Naive B cell (primary cell): Measurements from ENCODE around the gene SLC18A2. TPM values are rescaled to one million over a fixed set of nuclear protein-coding genes. Genes with fewer than 3 reads are reported as not detected.

Experiments used
- ATAC-seq, 2 donors: fragments of 150-1000 bp; cut with Tn5 transposase; 2 replicates each; pipeline ENCODE4 v1.10.0; 2021; ENCODE audit warnings: low read depth in 2 of 2, mild to moderate bottlenecking in 2 of 2, moderate library complexity in 2 of 2
- DNase-seq: peaks from one replicate; pipeline ENCODE4 v3.0.0; 2022
- H3K27ac Mint-ChIP-seq, 6 donors: one replicate each; pipeline ENCODE4 v1.8.0; 2020 to 2022; ENCODE audit warnings: mild to moderate bottlenecking in 6 of 6, mixed read lengths in 6 of 6, moderate library complexity in 5 of 6, inconsistent platforms in 2 of 6
- H3K27me3 Mint-ChIP-seq, 3 donors: one replicate each; pipeline ENCODE4 v1.8.0; 2021 to 2022; ENCODE audit warnings: mixed read lengths in 3 of 3, mild to moderate bottlenecking in 1 of 3
- H3K36me3 Mint-ChIP-seq, 2 donors: one replicate each; pipeline ENCODE4 v1.8.0; 2020 to 2022; ENCODE audit warnings: mixed read lengths in 2 of 2, inconsistent platforms in 1 of 2, mild to moderate bottlenecking in 1 of 2
- H3K4me1 Mint-ChIP-seq, 3 donors: one replicate each; pipeline ENCODE4 v1.8.0; 2020 to 2022; ENCODE audit warnings: mixed read lengths in 3 of 3, inconsistent platforms in 1 of 3, mild to moderate bottlenecking in 1 of 3, moderate library complexity in 1 of 3
- H3K4me3 Mint-ChIP-seq, 8 donors: one replicate each; pipeline ENCODE4 v1.8.0; 2020 to 2022; ENCODE audit warnings: mild to moderate bottlenecking in 8 of 8, mixed read lengths in 8 of 8, moderate library complexity in 8 of 8, inconsistent platforms in 2 of 8
- H3K9me3 Mint-ChIP-seq, 7 donors: one replicate each; pipeline ENCODE4 v1.8.0; 2020 to 2022; ENCODE audit warnings: mixed read lengths in 7 of 7, mild to moderate bottlenecking in 5 of 7, inconsistent platforms in 2 of 7, moderate library complexity in 1 of 7
- polyA plus RNA-seq, 6 donors: library from polyadenylated mRNA; unstranded; fragments of 300-500 nt; fragmentation: Illumina TruSeq; gene quantifications; one replicate each; pipeline ENCODE4 v1.2.3, GENCODE V29; 2021; ENCODE audit warnings: low read depth in 6 of 6

SLC18A2 gene
- polyA plus RNA-seq, 6 donors from 2014 or later = 0.08 to 0.39 (median 0.19) TPM; not detected in 2

GRCh38 chr10:117257721-117258120 lies 16.8 kb downstream of the SLC18A2 start:
- Mint-ChIP-seq H3K36me3 (no peaks in the 10 kb centered on the region), H3K4me1 (peaks cover 0 to 4% (median 0%) of the 10 kb centered on the region in 3 donors), H3K9me3 (peaks cover 0 to 2% (median 0%) of the 10 kb centered on the region in 7 donors), H3K27ac (no peak overlapping the region), H3K4me3 (no peak overlapping the region), H3K27me3 (peaks cover 13 to 49% (median 30%) of the 10 kb centered on the region in 3 donors)
- DNase-seq (no peak), ATAC-seq (no peak)

- Mint-ChIP-seq H3K36me3 (no peaks in the 10 kb centered on the region), H3K9me3 (peaks cover 0 to 2% (median 0%) of the 10 kb centered on the region in 7 donors), H3K4me1 (peaks cover 0 to 4% (median 0%) of the 10 kb centered on the region in 3 donors), H3K27me3 (peaks cover 13 to 54% (median 30%) of the 10 kb centered on the region in 3 donors), H3K4me3 (no peak overlapping the region), H3K27ac (no peak overlapping the region)
- ATAC-seq (no peak), DNase-seq (no peak)
Observed at GRCh38 chr10:117259279-117259678, 18.4 kb downstream of the SLC18A2 start.

DNA sequence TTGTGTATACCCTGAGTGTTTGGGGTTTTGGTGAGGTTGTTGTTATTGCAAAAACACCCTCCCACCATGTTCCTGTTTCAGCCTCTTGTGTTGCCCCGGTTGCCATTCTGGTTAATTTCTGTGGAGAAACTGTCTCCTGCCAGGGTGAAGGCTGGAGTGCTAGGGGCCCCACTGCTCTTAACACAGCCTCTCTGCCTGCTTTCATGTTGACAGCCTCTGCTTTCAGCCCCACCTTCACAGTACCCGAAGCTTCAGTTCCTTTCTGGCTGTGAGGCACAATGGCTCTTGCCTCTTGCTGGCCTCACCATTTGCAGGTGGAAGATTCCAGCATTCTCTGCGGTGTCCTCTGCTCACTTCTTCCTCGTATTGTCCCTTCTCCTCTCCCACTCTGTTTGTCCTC lies 19.2 kb downstream of the SLC18A2 start:
- peaks cover 0 to 4% (median 0%) of the 10 kb centered on the region in 3 donors for H3K4me1 Mint-ChIP-seq
- H3K4me3 Mint-ChIP-seq = no peak overlapping the region
- DNase-seq (no peak), ATAC-seq (no peak)
- peaks cover 13 to 49% (median 30%) of the 10 kb centered on the region in 3 donors for H3K27me3 Mint-ChIP-seq
- H3K9me3 Mint-ChIP-seq = no peaks in the 10 kb centered on the region
- no peak overlapping the region for H3K27ac Mint-ChIP-seq
- H3K36me3 Mint-ChIP-seq = no peaks in the 10 kb centered on the region

GRCh38 chr10:117261501-117261900 lies 20.6 kb downstream of the SLC18A2 start:
- DNase-seq (no peak), ATAC-seq (no peak)
- H3K9me3 Mint-ChIP-seq = no peaks in the 10 kb centered on the region
- no peak overlapping the region for H3K4me3 Mint-ChIP-seq
- no peak overlapping the region for H3K27ac Mint-ChIP-seq
- peaks cover 0 to 4% (median 0%) of the 10 kb centered on the region in 3 donors for H3K4me1 Mint-ChIP-seq
- no peaks in the 10 kb centered on the region for H3K36me3 Mint-ChIP-seq
- H3K27me3 Mint-ChIP-seq = peaks cover 13 to 45% (median 30%) of the 10 kb centered on the region in 3 donors

GRCh38 chr10:117262291-117262902 lies 21.5 kb downstream of the SLC18A2 start:
- Mint-ChIP-seq H3K9me3 (no peaks in the 10 kb centered on the region), H3K4me3 (no peak overlapping the region), H3K4me1 (peaks cover 0 to 4% (median 0%) of the 10 kb centered on the region in 3 donors), H3K27me3 (peaks cover 13 to 45% (median 30%) of the 10 kb centered on the region in 3 donors), H3K27ac (no peak overlapping the region), H3K36me3 (no peaks in the 10 kb centered on the region)
- no peak for DNase-seq
- ATAC-seq = no peak

DNA sequence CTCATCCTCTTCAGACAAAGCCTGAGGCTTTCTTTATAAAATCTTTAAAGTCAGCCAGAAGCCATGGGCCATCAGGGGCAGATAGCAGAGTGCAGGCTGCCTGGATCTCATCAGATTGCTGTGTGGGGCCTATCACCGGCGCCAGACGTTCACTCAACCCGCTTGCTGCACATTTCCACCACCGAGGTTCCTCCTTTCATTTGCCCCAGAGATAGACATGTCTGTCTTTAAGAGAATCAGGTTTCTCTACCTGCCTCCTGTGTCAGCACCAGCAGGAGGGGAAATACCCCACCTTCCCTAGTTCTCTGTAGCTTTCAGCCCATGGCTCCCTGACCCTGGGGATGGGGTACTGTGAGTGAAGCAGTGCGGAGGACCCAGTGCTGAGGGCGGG lies 22.0 kb downstream of the SLC18A2 start:
- DNase-seq (no peak), ATAC-seq (no peak)
- H3K27me3 Mint-ChIP-seq = peaks cover 13 to 45% (median 30%) of the 10 kb centered on the region in 3 donors
- H3K9me3 Mint-ChIP-seq = no peaks in the 10 kb centered on the region
- no peak overlapping the region for H3K27ac Mint-ChIP-seq
- H3K4me1 Mint-ChIP-seq = peaks cover 0 to 4% (median 0%) of the 10 kb centered on the region in 3 donors
- H3K4me3 Mint-ChIP-seq = no peak overlapping the region
- no peaks in the 10 kb centered on the region for H3K36me3 Mint-ChIP-seq

DNA sequence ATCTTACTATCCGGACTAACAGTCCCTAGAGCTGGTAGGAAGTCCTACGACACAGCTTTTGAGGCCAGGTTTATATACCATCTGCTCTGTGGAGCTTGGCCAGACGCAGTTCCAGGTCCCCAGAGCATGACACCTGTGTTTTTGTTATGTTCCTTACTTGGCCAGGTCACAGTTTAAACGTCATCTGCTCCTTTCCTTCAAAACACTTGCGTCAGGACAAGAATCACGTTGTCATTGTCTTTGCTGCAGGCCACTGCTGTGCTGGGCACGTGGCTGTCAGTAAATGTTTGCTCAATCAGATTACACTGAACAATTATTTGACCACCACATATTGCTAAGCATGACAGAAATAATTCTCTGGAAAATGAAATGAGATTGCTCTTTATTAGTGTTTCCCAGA lies 23.9 kb downstream of the SLC18A2 start:
- H3K27me3 Mint-ChIP-seq = peaks cover 11 to 28% (median 22%) of the 10 kb centered on the region in 3 donors
- no peak overlapping the region for H3K4me3 Mint-ChIP-seq
- no peaks in the 10 kb centered on the region for H3K36me3 Mint-ChIP-seq
- H3K9me3 Mint-ChIP-seq = peaks cover 0 to 3% (median 0%) of the 10 kb centered on the region in 7 donors
- DNase-seq (no peak), ATAC-seq (no peak)
- H3K27ac Mint-ChIP-seq = no peak overlapping the region
- H3K4me1 Mint-ChIP-seq = peaks cover 0 to 1% (median 0%) of the 10 kb centered on the region in 3 donors

DNA sequence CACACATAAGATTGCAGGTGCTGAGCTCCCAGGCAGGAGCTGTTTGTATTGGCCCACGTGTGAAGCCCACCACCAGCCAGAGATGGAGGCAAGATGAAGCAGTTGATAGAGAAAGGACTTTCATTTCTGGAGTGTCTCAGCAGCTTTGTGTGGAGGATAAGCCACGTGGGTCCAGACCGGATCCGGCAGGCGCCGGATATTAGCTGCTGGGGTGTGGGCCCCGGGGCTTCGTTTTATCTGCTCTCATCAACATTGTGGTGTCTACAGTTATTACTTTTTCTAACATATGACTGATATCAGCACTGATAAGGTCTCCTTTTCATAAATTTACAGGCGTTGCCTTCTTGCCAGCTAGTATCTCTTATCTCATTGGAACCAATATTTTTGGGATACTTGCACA lies 25.5 kb downstream of the SLC18A2 start:
- Mint-ChIP-seq H3K27me3 (peaks cover 4 to 18% (median 8%) of the 10 kb centered on the region in 3 donors), H3K4me3 (no peak overlapping the region), H3K4me1 (no peaks in the 10 kb centered on the region), H3K36me3 (no peaks in the 10 kb centered on the region), H3K27ac (no peak overlapping the region), H3K9me3 (peaks cover 0 to 3% (median 0%) of the 10 kb centered on the region in 7 donors)
- ATAC-seq = no peak
- DNase-seq = no peak

DNA sequence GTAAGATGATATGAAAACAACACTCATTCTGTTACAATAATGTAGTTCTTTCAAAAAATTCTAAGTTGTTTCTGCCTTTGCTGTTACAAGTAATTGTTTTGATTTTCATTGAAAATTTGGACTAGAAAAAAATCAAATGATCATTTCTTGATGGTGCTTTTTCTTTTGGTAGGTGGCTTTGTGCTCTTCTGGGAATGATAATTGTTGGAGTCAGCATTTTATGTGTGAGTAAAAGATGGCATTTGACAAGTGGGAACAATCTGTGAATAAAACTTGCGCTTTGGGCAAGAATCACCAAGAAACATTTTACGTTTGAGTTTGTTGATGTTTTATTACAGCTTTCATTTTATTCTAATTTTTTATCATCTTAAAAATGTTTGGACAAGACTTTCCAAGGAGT lies 25.9 kb downstream of the SLC18A2 start:
- DNase-seq (no peak), ATAC-seq (no peak)
- Mint-ChIP-seq H3K27ac (no peak overlapping the region), H3K4me1 (no peaks in the 10 kb centered on the region), H3K36me3 (no peaks in the 10 kb centered on the region), H3K27me3 (peaks cover 0 to 14% (median 4%) of the 10 kb centered on the region in 3 donors), H3K4me3 (no peak overlapping the region), H3K9me3 (peaks cover 0 to 3% (median 0%) of the 10 kb centered on the region in 7 donors)

DNA sequence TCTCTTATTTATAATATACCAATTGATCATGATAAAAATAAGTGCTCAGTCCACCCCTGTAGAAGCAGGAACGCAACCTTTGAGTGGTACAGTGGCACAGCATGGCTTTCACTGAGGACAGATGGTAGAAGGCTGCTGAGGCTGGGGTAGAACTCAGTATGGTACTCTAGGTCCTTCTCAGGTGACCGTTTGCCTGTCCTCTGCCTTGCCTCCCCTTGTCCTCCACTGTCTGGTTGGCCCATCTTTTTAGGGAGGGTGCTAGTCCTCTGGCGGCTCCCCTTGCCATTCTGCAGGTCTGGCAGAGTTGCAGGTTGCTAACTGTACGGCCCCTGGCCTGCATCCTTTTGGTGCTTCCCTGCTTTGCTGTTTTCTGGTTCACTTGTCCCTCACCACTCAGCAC lies 27.3 kb downstream of the SLC18A2 start:
- Mint-ChIP-seq H3K9me3 (peaks cover 0 to 3% (median 0%) of the 10 kb centered on the region in 7 donors), H3K36me3 (no peaks in the 10 kb centered on the region), H3K27me3 (no peaks in the 10 kb centered on the region), H3K4me1 (no peaks in the 10 kb centered on the region), H3K27ac (no peak overlapping the region), H3K4me3 (no peak overlapping the region)
- DNase-seq = no peak
- ATAC-seq = no peak

DNA sequence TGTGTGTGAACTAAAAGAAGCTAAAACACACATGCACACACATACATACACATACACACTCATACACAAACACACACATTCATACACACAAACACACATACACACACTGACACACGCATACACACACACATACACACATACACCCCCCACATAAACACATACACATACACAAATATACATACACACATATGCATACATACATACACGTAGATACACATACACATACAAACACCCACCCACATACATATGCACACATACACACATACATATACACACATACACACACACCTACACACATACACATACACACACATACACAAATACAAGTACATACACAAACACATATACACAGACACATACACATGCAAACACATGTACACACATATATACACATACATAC lies 28.0 kb downstream of the SLC18A2 start:
- no peak overlapping the region for H3K4me3 Mint-ChIP-seq
- DNase-seq (no peak), ATAC-seq (no peak)
- H3K27ac Mint-ChIP-seq = peak overlapping the region in 1 of 6 donors; percentile 11
- H3K27me3 Mint-ChIP-seq = no peaks in the 10 kb centered on the region
- no peaks in the 10 kb centered on the region for H3K4me1 Mint-ChIP-seq
- peaks cover 0 to 3% (median 0%) of the 10 kb centered on the region in 7 donors for H3K9me3 Mint-ChIP-seq
- no peaks in the 10 kb centered on the region for H3K36me3 Mint-ChIP-seq

GRCh38 chr10:117271427-117271826 lies 30.5 kb downstream of the SLC18A2 start:
- Mint-ChIP-seq H3K4me3 (no peak overlapping the region), H3K36me3 (no peaks in the 10 kb centered on the region), H3K9me3 (peaks cover 0 to 3% (median 0%) of the 10 kb centered on the region in 7 donors), H3K27ac (no peak overlapping the region), H3K27me3 (no peaks in the 10 kb centered on the region), H3K4me1 (no peaks in the 10 kb centered on the region)
- DNase-seq (no peak), ATAC-seq (no peak)

- H3K9me3 Mint-ChIP-seq = peaks cover 0 to 3% (median 0%) of the 10 kb centered on the region in 7 donors
- H3K4me3 Mint-ChIP-seq = no peak overlapping the region
- no peak overlapping the region for H3K27ac Mint-ChIP-seq
- no peak for ATAC-seq
- H3K36me3 Mint-ChIP-seq = no peaks in the 10 kb centered on the region
- DNase-seq = no peak
- no peaks in the 10 kb centered on the region for H3K4me1 Mint-ChIP-seq
- no peaks in the 10 kb centered on the region for H3K27me3 Mint-ChIP-seq
Observed at GRCh38 chr10:117272195-117273076, 31.5 kb downstream of the SLC18A2 start.

- DNase-seq (no peak), ATAC-seq (no peak)
- Mint-ChIP-seq H3K4me3 (no peak overlapping the region), H3K27ac (no peak overlapping the region), H3K27me3 (no peaks in the 10 kb centered on the region), H3K36me3 (no peaks in the 10 kb centered on the region), H3K9me3 (peaks cover 0 to 1% (median 0%) of the 10 kb centered on the region in 7 donors), H3K4me1 (no peaks in the 10 kb centered on the region)
Observed at GRCh38 chr10:117273980-117274379, 33.1 kb downstream of the SLC18A2 start.
